GM23338 (cell line): ENCODE data around the gene SORL1-AS1.

Experiments
- EZH2phosphoT487 ChIP-seq: fragments of 200-600 bp; sonication (generic); IDR thresholded peaks from one replicate; pipeline ENCODE4 v1.8.1; 2018; ENCODE audit warnings: antibody characterized with exemption; ENCODE audit not compliant: unreplicated experiment
- JUNB ChIP-seq: IDR thresholded peaks from one replicate; pipeline ENCODE4 v1.6.1; 2016; ENCODE audit warnings: antibody characterized with exemption; ENCODE audit not compliant: unreplicated experiment
- POLR2AphosphoS5 ChIP-seq: IDR thresholded peaks from 2 replicates; pipeline ENCODE4 v1.6.1; 2016; ENCODE audit warnings: antibody characterized with exemption, low read depth
- TF ChIP-seq, protein P1 (sequence below), 2 experiments: fragments of 200-600 bp in 1 of 2; sonication (generic) in 1 of 2; conservative IDR thresholded peaks; 2 replicates each; pipeline versions ENCODE4 v1.5.1 to v1.6.1; 2016 to 2017; ENCODE audit warnings: antibody characterized with exemption in 2 of 2, low read depth in 2 of 2, mild to moderate bottlenecking in 2 of 2, moderate library complexity in 1 of 2

GRCh38 chr11:121476379-121477032, 23.7 kb upstream of the SORL1-AS1 start:
- no peak for TF ChIP-seq JUNB
- TF ChIP-seq, protein P1, sequence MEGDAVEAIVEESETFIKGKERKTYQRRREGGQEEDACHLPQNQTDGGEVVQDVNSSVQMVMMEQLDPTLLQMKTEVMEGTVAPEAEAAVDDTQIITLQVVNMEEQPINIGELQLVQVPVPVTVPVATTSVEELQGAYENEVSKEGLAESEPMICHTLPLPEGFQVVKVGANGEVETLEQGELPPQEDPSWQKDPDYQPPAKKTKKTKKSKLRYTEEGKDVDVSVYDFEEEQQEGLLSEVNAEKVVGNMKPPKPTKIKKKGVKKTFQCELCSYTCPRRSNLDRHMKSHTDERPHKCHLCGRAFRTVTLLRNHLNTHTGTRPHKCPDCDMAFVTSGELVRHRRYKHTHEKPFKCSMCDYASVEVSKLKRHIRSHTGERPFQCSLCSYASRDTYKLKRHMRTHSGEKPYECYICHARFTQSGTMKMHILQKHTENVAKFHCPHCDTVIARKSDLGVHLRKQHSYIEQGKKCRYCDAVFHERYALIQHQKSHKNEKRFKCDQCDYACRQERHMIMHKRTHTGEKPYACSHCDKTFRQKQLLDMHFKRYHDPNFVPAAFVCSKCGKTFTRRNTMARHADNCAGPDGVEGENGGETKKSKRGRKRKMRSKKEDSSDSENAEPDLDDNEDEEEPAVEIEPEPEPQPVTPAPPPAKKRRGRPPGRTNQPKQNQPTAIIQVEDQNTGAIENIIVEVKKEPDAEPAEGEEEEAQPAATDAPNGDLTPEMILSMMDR (conservative IDR thresholded peaks at IDR 0.05; ENCODE audit: low read depth in 2 of 2), result no peak
- TF ChIP-seq EZH2phosphoT487, result no peak
- TF ChIP-seq POLR2AphosphoS5, result no peak
